Thyroid gland (tissue), 4 donors: ENCODE results near the gene EGFL8. TPM values are rescaled to one million over a fixed set of nuclear protein-coding genes. Genes with fewer than 3 reads are reported as not detected.

Experiments used
- DNase-seq, 2 donors: peaks; one replicate each; pipeline ENCODE4 v3.0.0-alpha.2; 2019
- H3K27ac ChIP-seq, 3 donors: fragments of 200-600 bp; sonication (generic); 1 replicate in 2 of 3; 2 replicates in 1 of 3; pipeline ENCODE4 v1.5.1; 2016 to 2019; ENCODE audit warnings: mild to moderate bottlenecking in 1 of 3, moderate library complexity in 1 of 3
- H3K27me3 ChIP-seq: fragments of 200-600 bp; sonication (generic); one replicate; pipeline ENCODE4 v1.5.1; 2019
- H3K36me3 ChIP-seq, 2 donors: fragments of 200-600 bp; sonication (generic); one replicate each; pipeline ENCODE4 v1.5.1; 2016 to 2019
- H3K4me1 ChIP-seq, 2 donors: fragments of 200-600 bp; sonication (generic); one replicate each; pipeline ENCODE4 v1.5.1; 2017 to 2019
- H3K4me3 ChIP-seq, 3 donors: fragments of 200-600 bp; sonication (generic); replicated peaks in 1 of 3; 1 replicate in 2 of 3; 2 replicates in 1 of 3; pipeline ENCODE4 v1.5.1; 2016; ENCODE audit warnings: mild to moderate bottlenecking in 1 of 3
- H3K9me3 ChIP-seq: fragments of 200-600 bp; sonication (generic); one replicate; pipeline ENCODE4 v1.5.1; 2017
- POLR2A ChIP-seq, 2 donors: fragments of 450-650 bp; IDR thresholded peaks; one replicate each; pipeline ENCODE4 v1.6.1; 2017; ENCODE audit warnings: antibody characterized with exemption in 2 of 2, mild to moderate bottlenecking in 2 of 2, moderate library complexity in 1 of 2
- WGBS, 2 donors: methylation state at CpG; one replicate each; pipeline ENCODE4 v1.1.5; 2017; 5-methylcytosine and 5-hydroxymethylcytosine counted together
- intact Hi-C: fragments of 100-400 bp; cut with DNase I; formaldehyde crosslinking; loops from one replicate; pipeline ENCODE4 v1.15.1; 2023
- total RNA-seq, 4 donors: library from RNA; depleted of rRNA; stranded (reverse); fragments of >200 nt; gene quantifications; one replicate each; pipeline ENCODE4 v1.2.3, GENCODE V29; 2016
- TF ChIP-seq, protein P1 (sequence below), 6 experiments: fragments of 200-600 bp in 3 of 6; fragments of 450-650 bp in 3 of 6; sonication (generic) in 3 of 6; IDR thresholded peaks; one replicate each; pipeline ENCODE4 v1.5.1; 2016 to 2019; ENCODE audit warnings: antibody characterized with exemption in 6 of 6, mild to moderate bottlenecking in 2 of 6, inconsistent platforms in 1 of 6, moderate library complexity in 1 of 6

Gene EGFL8
- total RNA-seq, 4 donors from 2014 or later = 2.3 to 9.8 (median 6.5) TPM

DNA sequence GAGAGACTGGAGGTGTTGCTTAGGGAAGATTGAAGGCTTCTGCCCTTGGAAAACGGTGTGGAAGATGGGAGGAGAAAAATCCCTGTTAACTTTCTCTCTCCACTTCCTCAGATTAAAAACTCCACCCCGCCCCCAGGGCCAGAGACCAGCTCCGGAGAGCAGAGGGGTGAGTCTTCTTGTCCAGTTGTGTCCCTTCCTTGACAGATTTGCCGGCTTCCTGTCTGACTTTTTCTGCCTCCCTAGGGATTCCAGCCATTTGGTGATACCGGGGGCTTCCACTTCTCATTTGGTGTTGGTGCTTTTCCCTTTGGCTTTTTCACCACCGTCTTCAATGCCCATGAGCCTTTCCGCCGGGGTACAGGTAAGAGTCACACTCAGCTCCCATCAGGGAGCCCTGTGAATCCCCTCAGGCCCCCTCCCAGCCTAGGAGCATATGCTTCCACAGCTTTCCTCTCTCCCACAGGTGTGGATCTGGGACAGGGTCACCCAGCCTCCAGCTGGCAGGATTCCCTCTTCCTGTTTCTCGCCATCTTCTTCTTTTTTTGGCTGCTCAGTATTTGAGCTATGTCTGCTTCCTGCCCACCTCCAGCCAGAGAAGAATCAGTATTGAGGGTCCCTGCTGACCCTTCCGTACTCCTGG, 15.5 kb downstream of the EGFL8 start:
- Histone ChIP-seq H3K27ac (peak overlapping the region in 2 of 3 donors; percentile 34 to 90), H3K9me3 (no peaks in the 10 kb centered on the region), H3K36me3 (peaks cover 5 to 14% of the 10 kb centered on the region in 2 donors), H3K4me3 (no peak overlapping the region), H3K4me1 (peaks cover 32 to 48% of the 10 kb centered on the region in 2 donors), H3K27me3 (no peaks in the 10 kb centered on the region)
- TF ChIP-seq, protein P1, sequence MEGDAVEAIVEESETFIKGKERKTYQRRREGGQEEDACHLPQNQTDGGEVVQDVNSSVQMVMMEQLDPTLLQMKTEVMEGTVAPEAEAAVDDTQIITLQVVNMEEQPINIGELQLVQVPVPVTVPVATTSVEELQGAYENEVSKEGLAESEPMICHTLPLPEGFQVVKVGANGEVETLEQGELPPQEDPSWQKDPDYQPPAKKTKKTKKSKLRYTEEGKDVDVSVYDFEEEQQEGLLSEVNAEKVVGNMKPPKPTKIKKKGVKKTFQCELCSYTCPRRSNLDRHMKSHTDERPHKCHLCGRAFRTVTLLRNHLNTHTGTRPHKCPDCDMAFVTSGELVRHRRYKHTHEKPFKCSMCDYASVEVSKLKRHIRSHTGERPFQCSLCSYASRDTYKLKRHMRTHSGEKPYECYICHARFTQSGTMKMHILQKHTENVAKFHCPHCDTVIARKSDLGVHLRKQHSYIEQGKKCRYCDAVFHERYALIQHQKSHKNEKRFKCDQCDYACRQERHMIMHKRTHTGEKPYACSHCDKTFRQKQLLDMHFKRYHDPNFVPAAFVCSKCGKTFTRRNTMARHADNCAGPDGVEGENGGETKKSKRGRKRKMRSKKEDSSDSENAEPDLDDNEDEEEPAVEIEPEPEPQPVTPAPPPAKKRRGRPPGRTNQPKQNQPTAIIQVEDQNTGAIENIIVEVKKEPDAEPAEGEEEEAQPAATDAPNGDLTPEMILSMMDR (IDR thresholded peaks at IDR 0.05) = no peak
- TF ChIP-seq POLR2A (IDR thresholded peaks at IDR 0.05) = no peak
- no peak for DNase-seq
- WGBS, 2 donors = 69 to 76% methylated on average over 10 of the region's 10 CpGs
- intact Hi-C loops = no loop called here

DNA sequence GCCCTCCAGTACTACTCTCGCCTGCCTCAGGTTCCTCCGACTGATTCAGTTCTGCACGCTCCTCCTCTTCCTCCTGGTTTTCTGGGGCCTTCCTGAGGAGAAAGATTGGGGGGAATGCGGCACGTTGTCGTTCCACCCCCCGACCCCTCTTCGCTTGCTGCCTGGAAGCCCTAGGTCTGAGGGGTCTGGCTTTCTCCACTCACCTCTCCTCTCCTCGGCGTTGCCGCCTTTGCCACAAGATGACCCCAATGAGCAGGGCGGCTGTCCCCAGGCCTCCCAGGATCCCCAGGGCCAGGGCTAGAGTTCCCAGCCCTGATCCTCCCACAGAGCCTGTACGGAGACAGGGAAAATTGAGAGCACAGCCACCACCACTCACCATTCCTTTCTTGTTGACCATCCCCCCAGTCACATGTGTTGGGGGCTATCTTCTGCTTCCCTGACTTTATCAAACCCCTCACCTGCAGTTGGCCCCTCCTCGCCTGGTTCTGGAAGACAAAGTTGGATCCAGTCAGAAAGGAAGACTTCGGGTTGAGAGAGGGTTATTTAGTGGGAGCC, 16.8 kb downstream of the EGFL8 start:
- DNase-seq = no peak
- H3K27me3 ChIP-seq = no peaks in the 10 kb centered on the region
- WGBS, 2 donors = 90 to 93% methylated on average over 15 of the region's 15 CpGs
- H3K9me3 ChIP-seq = no peaks in the 10 kb centered on the region
- H3K27ac ChIP-seq = peak overlapping the region in 1 of 3 donors; percentile 88
- peaks cover 5 to 14% of the 10 kb centered on the region in 2 donors for H3K36me3 ChIP-seq
- TF ChIP-seq, protein P1 (IDR thresholded peaks at IDR 0.05) = no peak
- no peak for TF ChIP-seq POLR2A (IDR thresholded peaks at IDR 0.05)
- H3K4me3 ChIP-seq = no peak overlapping the region
- intact Hi-C loops = no loop called here
- H3K4me1 ChIP-seq = peaks cover 31 to 50% of the 10 kb centered on the region in 2 donors

DNA sequence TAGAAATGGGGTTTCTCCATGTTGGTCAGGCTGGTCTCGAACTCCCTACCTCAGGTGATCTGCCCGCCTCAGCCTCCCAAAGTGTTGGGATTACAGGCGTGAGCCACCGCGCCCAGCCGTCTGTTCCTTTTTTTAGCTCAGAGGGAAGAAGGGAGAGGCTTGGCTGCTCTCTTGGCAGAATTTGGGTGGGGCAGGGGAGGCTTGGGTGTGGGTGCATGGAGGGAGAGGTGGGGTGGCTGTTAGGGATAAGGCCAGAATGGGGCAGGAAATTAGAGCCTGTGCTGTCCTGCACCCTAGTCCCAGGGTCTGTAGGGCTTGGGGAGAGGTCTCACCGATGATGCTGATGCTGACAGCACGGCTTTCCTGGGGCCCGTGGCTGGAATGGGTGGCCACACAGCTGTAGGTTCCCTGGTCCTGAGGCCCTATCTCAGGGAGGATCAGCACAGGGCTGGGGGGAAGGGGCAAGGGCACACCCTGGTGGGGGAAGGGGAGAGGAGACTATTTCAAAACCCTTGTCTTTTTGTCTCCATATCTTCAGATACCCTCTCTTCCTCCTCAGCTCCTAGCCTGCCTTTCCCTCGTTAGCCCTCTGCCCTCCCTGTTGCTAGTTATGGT, 17.6 kb downstream of the EGFL8 start:
- no peak for TF ChIP-seq POLR2A (IDR thresholded peaks at IDR 0.05)
- TF ChIP-seq, protein P1 (IDR thresholded peaks at IDR 0.05) = no peak
- Histone ChIP-seq H3K27me3 (no peaks in the 10 kb centered on the region), H3K4me3 (no peak overlapping the region), H3K9me3 (no peaks in the 10 kb centered on the region), H3K36me3 (peaks cover 5 to 19% of the 10 kb centered on the region in 2 donors), H3K4me1 (peaks cover 34 to 50% of the 10 kb centered on the region in 2 donors), H3K27ac (peak overlapping the region in 1 of 3 donors; percentile 88)
- WGBS, 2 donors = 89% methylated on average over 10 of the region's 10 CpGs
- no peak for DNase-seq
- intact Hi-C loops = no loop called here

DNA sequence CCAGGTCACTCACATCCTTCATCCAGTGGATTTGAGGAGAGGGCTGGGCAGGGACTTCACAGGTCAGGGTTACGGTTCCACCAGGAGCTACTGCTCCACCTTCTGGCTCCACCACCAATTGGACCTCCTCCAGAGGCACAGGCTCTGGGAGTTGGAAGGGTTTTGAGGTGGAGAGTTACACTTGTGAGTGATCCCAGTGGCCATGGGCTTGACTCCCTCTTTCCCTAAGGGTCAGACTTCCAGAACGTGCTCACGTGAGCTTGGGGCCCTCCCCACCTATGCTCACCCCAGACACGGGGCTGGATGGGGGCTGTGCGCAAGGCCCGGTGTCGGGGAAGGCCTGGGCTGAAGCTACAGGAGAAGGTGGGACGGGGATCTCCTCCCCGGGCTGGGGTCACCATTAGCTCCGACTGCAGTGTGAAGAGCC, 18.2 kb downstream of the EGFL8 start:
- Histone ChIP-seq H3K4me1 (peaks cover 33 to 50% of the 10 kb centered on the region in 2 donors), H3K9me3 (no peaks in the 10 kb centered on the region), H3K4me3 (no peak overlapping the region), H3K27me3 (no peaks in the 10 kb centered on the region), H3K36me3 (peaks cover 8 to 24% of the 10 kb centered on the region in 2 donors), H3K27ac (peak overlapping the region in 1 of 3 donors; percentile 88)
- no peak for TF ChIP-seq POLR2A (IDR thresholded peaks at IDR 0.05)
- TF ChIP-seq, protein P1 (IDR thresholded peaks at IDR 0.05) = no peak
- intact Hi-C loops = no loop called here
- WGBS, 2 donors = 79 to 97% methylated on average over 7 to 9 of the region's 10 CpGs
- DNase-seq = no peak

DNA sequence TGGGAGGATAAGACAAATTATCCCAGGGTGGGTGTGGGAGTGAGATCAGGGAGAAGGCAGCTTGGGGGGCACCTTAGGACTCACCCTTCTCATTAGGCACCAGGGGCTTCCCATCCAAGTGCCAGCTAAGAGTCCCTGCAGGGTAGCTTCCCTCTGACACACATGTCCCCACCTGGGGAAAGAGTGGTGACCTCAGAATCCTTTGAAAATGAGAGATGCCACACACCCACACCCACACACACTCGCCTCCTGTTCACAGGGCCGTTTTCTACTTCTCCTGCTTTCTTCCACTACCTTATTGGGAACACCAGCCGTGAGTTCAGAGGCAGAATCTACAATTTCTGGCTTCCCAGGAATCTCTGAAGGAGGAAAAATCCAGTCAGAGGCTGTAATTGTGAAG, 18.6 kb downstream of the EGFL8 start:
- Histone ChIP-seq H3K27ac (peak overlapping the region; percentile 85 to 88 (median 88)), H3K4me1 (peaks cover 33 to 55% of the 10 kb centered on the region in 2 donors), H3K36me3 (peaks cover 11 to 27% of the 10 kb centered on the region in 2 donors), H3K4me3 (no peak overlapping the region), H3K9me3 (no peaks in the 10 kb centered on the region), H3K27me3 (no peaks in the 10 kb centered on the region)
- WGBS, 2 donors = 88 to 91% methylated on average over 3 of the region's 3 CpGs
- intact Hi-C loops = no loop called here
- no peak for DNase-seq
- TF ChIP-seq, protein P1 (IDR thresholded peaks at IDR 0.05) = no peak
- no peak for TF ChIP-seq POLR2A (IDR thresholded peaks at IDR 0.05)
